ENCODE measurements around the gene STAT3.
A peak's percentile ranks its signal among the peaks of the same experiment; 100 is the strongest.
"Not testable (repeated sequence)": the region's sequence is repeated elsewhere in the genome, so short reads cannot be mapped to it uniquely, and the experiment has no call there.

The STAT3 gene

DNA sequence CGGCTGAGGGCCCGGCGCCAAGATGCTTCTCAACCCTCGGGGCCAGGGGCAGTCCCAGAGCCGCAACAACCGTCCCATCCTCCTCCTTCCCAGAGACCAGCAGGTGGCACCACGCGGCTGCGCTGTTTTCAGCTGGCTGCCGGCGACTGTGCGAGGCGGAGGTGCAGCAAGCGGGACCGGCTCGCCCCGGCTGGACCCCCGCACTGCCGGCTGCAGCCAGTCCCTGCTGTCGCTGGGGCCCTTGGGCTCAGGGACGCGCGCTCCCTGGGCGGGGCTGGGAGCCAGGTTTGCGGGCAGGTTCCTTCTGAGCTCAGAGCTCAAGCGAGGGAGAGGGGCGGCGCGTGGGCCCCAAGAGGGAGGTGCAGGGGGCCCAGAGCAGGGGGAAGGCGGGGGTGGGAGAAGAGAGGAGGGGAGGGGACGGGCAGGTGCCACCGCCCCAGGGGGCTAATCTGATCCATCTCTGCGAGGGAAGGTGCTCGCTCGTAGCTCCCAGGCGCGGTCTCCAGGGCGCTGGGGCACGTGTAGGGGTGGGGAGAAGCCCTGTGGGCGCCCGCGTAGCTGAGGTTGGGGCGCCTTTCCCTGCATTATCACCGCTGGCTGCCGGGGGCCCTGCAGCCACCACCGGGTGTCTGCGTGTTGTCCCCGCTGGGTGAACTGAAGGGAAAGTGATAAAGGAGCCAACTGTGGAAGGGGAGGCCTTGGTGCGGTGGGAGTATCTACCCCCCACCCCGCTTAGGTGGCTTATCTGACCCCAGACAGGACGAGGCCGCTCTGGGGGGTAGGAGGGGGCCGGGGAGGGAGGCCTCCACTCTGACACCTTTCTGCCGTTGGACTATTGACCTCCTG, 75.7 kb downstream of the STAT3 start:
- DNase-seq: peak; percentile 77

DNA sequence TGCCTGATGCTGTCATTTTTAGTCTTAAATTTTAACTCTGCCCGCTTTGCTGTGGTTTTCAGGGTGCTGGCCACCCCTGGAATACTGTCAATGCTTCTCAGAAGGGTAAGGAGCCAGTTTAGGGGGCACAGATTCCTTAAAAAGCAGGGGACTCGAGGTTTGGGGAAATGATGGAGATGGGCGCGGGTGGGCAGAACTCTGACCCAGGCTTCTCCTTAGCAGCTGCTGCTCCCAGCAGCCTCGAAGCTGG, 76.3 kb downstream of the STAT3 start:
- DNase-seq: no peak

DNA sequence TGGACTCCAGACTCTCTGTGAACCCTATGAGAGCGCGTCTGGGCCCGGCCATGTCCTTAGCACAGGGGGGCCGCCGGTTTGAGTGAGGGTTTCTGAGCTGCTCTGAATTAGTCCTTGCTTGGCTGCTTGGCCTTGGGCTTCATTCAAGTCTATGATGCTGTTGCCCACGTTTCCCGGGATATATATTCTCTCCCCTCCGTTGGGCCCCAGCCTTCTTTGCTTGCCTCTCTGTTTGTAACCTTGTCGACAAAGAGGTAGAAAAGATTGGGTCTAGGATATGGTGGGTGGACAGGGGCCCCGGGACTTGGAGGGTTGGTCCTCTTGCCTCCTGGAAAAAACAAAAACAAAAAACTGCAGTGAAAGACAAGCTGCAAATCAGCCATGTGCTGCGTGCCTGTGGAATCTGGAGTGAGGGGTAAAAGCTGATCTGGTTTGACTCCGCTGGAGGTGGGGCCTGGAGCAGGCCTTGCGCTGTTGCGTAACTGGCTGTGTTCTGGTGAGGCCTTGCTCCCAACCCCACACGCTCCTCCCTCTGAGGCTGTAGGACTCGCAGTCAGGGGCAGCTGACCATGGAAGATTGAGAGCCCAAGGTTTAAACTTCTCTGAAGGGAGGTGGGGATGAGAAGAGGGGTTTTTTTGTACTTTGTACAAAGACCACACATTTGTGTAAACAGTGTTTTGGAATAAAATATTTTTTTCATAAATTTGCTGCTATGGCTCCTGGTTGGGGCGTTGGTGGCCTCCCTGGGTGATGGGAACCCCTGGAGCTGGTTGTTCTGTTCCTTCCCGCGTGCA, 76.8 kb downstream of the STAT3 start:
- no peak for DNase-seq

DNA sequence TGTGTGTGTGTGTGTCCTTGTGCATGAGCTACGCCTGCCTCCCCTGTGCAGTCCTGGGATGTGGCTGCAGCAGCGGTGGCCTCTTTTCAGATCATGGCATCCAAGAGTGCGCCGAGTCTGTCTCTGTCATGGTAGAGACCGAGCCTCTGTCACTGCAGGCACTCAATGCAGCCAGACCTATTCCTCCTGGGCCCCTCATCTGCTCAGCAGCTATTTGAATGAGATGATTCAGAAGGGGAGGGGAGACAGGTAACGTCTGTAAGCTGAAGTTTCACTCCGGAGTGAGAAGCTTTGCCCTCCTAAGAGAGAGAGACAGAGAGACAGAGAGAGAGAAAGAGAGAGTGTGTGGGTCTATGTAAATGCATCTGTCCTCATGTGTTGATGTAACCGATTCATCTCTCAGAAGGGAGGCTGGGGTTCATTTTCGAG, 77.4 kb downstream of the STAT3 start:
- no peak for DNase-seq

DNA sequence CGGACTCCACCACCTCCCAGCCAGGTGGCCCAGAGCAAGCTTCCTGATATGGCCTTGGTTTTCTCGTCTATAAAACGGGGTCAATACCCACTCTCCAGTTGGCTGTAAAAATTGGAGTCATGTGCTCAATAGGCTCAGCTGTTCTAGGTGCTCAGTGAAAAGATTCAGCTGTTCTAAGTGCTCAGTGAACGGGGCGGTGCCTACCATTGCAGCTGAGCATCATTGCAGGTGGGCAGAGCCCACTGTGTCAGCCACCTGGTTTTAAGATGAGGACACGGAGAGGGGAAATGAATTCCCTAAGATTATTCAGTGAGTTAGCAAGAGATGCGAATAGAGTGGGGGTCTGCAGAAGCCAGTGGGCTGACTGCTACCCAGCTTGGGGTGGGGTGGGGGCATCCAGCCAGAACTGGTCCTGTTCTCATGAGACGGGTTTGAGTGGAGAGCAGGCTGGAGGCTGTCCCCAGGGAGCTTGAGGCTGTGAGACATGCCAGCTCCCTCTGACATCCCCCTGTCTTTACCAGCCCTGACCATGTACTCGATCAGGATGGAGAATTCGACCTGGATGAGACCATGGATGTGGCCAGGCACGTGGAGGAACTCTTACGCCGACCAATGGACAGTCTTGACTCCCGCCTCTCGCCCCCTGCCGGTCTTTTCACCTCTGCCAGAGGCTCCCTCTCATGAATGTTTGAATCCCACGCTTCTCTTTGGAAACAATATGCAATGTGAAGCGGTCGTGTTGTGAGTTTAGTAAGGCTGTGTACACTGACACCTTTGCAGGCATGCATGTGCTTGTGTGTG, 78.1 kb downstream of the STAT3 start:
- DNase-seq: no peak

DNA sequence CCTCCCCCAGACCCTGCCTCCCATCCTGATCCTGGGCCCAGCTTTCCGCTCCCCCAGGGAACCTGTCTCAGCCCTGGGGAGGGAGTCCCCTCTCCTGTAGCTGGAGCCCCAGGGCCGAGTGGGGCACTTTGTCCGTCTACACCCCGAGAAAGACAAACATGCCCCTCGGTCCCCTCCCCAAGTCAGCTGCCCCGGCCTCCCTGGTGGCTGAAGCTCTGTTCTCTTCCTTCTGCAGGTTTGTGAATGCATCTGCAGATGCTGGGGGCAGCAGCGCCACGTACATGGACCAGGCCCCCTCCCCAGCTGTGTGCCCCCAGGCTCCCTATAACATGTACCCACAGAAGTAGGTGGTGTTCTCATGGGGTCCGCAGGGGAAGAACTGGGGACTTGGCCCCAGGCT, 79.1 kb downstream of the STAT3 start:
- no peak for DNase-seq

DNA sequence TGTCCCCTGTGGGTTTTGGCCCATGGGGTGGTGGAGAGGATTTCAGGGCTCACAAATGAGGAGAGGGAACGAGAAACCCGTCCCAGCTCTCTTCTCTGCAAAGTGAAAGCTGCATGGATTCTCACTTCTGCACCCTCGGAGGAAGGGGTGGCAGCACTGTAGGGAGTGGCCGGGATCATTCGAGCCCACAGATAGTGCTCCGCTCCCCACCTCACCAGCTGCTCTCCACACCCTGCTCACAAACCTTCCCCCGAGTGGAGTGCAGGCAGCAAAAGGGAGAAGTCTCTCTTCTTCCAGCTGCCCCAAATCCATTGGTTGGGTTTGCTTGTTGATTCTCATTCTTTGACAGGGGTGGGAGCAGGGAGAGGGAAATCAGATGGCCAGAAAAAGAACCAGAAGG, 79.8 kb downstream of the STAT3 start:
- no peak for DNase-seq

DNA sequence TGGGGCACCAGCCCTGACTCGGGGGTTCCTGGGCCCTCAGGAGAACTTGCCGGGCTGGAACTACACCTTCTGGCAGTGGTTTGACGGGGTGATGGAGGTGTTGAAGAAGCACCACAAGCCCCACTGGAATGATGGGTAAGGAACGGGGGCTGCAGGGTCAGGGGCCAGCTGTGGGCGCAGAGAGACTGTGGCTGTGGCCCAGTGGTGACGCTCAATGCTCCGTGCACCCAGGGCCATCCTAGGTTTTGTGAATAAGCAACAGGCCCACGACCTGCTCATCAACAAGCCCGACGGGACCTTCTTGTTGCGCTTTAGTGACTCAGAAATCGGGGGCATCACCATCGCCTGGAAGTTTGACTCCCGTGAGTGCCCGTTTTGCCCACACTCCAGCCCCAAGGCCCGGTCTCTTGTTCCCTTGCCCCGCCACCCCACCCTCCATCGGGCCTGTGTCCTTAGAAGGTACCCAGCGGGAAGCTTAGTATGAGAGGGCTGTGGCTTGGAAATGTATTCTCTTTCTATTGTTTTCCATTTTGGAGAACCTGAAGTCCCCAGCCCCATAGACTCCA, 80.8 kb downstream of the STAT3 start:
- no peak for DNase-seq

DNA sequence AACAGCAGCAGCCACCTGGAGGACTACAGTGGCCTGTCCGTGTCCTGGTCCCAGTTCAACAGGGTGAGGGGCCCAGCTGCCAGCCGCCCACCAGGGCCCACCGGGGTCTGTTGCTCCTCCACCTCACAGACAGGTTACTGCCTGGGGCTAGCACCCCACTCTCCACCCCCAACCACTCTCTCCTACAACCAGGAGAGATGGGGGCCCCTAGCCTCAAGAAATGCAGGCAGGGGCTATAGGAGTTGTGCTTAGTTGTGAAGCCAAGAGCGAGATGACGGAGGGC, 81.9 kb downstream of the STAT3 start:
- no peak for DNase-seq

DNA sequence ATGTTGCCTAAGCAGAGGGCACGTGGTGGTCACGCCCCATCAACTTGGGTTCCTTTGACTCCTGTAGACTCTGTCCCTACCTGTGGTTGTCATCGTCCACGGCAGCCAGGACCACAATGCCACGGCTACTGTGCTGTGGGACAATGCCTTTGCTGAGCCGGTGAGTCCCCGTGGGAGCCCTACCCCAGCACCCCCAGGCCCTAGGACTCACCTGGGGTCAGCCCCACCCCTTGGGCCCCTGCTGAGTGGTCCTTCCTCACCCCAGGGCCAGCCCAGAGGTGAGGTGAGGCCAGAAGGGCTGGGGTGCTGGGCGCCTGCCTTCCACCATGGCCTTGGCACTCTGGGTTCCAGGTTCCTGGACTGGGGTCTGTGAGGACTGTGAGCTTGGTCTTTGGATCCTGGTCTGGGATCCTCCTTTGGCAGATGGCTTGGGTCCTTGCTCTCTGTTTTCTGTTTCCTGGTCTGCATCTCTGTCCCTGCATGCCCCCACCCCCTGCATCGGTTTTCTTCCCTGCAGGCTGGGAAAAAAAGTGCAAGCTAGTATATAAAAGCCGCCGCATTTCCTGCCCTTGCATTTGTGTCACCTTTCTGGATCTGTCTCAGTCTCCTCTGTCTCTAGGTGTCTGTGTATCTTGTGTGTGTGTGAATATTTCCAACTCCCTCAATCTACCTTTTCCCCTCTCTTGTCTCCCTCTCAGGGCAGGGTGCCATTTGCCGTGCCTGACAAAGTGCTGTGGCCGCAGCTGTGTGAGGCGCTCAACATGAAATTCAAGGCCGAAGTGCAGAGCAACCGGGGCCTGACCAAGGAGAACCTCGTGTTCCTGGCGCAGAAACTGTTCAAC, 82.5 kb downstream of the STAT3 start:
- DNase-seq: no peak

DNA sequence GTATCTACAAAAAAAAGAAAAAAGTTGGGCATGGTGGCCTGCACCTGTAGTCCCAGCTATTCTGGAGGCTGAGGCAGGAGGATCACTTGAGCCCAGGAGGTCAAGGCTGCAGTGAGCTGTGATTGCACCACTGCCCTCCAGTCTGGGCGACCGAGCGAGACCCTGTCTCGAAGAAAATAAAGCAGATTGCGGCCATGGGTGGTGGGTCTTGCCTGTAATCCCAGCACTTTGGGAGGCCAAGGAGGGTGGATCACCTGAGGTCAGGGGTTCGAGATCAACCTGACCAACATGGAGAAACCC, 83.3 kb downstream of the STAT3 start:
- DNase-seq: not testable (repeated sequence)

DNA sequence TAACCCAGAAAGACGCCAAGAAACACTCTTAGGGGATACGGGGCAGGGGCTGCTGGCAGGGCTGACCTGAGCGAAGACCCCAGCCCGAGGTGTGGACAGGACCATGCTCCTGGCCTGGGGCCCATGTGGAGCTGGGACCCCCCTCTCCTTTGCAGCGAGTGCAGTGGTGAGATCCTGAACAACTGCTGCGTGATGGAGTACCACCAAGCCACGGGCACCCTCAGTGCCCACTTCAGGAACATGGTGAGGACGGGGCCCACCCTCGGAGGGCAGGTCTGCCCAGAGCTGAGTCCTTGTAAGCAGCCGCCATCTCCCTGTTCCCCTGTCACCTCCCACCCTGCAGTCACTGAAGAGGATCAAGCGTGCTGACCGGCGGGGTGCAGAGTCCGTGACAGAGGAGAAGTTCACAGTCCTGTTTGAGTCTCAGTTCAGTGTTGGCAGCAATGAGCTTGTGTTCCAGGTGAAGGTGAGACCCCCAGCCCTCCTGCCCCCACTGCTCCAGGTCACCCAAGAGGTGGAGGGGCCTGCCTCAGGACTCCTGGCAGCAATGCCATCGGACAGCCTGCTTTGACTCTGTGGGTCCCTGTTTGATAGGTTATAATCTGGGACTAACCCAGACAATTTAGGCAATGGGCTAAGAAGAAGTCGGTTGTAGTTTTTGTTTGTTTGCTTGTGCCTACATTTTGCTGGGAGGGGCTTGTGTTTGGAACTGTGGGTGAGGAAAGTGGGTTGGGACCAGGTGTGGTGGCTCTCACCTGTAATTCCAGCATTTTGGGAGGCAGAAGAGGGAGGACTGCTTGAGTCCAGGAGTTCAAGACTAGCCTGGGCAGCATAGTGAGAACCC, 83.8 kb downstream of the STAT3 start:
- DNase-seq: no peak

DNA sequence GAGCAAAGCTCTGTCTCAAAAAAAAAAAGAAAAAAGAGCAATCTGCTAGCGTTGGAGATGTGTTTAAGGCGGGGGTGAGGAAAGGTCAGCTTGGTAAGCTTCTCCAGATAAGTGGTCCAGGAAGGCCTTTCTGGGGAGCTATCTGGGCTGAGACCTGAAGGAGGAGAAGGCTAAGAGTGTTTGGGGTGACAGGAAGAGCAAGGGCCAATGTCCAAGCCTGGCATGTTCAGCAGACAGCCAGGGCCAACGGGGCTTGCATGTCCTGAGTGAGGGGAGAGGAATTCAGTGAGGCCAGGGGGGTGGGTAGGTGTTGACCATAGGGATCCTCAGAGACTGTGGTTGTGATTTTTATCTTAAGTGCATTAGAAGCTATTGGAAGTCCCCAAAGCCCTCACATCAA, 84.5 kb downstream of the STAT3 start:
- DNase-seq: no peak

DNA sequence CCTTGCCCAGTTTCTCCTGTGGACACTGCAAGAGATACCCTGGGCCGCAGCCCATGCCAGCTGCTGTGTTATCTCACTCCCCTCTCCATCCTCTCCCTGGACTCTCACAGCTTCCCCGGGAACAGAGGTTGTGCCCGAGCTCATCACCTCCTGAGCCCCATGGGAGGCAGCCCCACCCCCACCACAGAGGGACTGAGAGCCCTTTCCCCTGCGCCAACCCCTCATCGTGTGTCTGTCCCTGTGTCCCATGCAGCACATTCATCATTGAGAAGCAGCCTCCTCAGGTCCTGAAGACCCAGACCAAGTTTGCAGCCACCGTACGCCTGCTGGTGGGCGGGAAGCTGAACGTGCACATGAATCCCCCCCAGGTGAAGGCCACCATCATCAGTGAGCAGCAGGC, 87.2 kb downstream of the STAT3 start:
- no peak for DNase-seq

DNA sequence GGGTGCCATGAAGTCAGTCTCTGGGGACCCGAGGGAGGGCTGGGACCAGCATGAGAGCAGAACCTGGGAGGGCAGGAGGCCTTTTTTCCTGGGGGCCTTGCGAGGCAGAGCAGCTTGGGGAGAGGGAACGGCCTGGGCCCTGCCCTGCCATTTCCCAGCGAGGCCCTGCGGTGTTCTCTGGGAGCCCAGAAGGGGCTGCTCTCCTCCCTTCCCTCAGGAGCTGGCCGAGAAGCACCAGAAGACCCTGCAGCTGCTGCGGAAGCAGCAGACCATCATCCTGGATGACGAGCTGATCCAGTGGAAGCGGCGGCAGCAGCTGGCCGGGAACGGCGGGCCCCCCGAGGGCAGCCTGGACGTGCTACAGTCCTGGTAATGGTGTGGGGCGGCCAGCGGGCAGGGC, 88.3 kb downstream of the STAT3 start:
- DNase-seq: not testable (repeated sequence)

DNA sequence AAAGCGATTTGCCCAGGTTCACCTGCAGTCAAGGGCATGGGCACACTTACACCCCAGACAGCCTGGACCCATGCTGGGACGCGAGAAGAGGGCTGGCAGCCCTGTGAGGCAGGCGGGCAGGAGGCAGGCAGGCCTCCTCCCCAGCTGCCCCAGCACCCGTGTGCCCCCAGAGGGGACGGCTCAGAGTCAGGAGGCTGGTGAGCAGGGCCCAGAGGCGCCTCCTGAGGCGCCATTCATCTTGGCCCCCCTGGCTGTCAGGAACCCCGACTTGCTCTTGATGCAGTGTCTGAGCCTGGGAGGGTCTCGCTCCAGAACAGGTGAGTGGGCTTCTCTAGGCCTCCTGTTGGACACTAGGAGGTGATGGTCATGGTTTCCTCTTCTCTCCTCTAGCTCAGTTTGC, 88.9 kb downstream of the STAT3 start:
- DNase-seq: not testable (repeated sequence)

DNA sequence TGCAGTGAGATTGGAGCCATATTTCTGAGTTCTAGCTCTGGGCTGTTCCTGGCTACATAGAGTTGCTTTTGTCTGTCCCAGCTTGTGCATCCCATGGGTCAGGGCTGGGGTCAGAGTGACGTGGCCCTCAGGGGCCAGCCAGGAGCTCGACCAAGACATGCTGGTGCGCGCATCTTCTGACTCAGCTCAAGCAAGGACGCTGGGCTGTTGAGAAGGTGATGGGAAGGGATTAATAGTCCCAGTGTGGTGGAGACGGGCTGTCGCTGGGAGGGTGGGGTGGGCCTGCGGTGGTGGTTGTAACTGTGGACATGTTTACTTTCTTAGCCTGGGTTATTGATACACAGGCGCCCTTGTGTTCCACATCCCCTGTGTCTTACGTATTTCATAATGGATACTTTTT, 90.5 kb downstream of the STAT3 start:
- not testable (repeated sequence) for DNase-seq

DNA sequence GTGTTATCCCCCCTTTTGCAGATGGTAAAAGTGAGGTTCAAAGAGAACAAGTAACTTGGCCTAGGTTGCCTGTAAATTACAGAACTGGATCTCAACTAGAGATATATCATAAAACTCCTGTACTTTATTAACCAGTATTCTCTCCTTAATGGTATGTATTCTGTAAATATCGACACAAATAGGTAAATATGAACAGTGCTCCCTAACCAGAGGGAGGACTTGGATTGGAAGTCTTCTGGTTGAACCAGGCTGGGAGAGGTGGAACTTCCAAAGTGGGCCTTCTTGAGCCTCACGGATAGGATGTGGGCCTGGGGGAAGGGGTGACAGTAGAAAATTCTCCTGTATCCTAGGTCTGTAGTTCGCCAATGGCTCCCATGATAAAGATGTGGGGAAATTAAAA, 92.2 kb downstream of the STAT3 start:
- no peak for DNase-seq

DNA sequence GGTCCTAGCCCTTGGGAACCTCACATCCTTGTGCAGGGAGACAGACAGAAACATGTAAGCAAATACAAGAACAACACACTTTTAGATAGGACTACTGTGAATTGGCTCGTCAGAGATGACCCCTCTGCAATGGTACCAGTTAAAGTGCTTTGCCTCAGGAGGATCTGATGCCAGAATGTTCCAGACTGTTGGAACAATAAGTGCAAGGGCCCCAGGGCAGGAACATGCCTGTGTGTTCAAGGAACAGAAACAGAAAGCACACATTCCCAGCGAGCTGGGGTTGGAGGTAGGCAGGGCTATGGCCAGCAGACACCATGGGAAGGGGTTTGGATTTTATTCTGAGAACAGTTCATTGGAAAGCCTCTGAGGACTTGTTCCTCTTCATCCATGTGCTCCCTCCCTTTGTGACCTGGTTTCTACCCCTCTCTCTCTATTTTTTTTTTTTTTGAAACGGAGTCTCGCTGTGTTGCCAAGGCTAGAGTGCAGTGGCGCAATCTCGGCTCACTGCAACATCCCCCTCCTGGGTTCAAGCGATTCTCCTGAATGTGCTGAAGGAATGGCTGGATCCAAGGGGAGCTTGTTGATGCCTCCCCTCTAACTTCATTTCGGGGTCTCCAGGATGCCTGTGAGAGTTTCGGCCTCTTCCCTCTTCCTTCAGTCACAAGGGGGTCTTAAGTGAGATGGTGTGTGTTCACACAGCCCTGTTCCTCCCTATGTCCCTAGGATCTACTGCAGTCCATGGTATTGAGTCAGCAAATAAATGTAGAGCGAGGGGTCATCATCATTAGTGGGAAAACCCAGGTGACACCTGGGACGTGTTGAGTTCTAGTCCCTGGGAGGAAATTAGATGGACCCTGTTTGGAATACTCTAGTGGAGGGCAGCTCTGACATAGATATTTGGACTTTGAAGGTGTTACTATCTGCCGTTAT, 93.5 kb downstream of the STAT3 start:
- no peak for DNase-seq

DNA sequence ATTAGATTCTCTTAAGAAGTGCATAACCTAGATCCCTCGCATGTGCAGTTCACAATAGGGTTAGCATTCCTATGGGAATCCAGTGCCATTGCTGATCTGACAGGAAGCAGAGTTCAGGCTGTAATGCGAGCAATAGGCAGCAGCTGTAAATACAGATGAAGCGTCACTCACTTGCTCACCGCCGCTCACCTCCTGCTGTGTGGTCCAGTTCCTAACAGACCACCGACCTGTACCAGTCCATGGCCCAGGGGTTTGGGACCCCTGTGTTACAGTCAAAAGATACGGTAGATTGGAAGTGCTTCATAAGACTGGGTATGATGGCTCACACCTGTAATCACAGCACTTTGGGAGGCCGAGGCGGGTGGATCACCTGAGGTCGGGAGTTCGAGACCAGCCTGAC, 97.1 kb downstream of the STAT3 start:
- DNase-seq: no peak

DNA sequence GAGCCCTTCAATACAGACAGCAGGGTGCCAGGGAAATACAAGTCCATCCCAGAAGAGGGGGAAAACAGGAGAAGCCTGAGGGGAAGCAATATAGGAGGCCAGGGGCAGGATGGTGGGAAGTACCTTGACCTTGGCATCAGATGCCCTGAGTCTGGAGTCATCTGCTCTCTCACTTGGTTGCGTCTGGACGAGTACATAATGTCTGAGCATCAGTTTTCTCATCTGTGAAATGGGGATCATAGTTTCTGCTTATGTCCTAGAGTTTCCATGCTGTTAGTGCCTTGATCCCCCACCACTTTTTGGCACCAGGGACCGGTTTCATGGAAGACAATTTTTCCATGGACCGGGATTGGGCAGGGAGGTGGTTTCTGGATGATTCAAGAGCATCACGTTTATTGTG, 97.7 kb downstream of the STAT3 start:
- DNase-seq: no peak
